WTC11 (cell line): Measurements from ENCODE around the gene ENKUR. TPM values are rescaled to one million over a fixed set of nuclear protein-coding genes. Genes with fewer than 3 reads are reported as not detected.

Experiments
- ATAC-seq: fragments of 200-7000 bp; cut with Tn5 transposase; 2 replicates; pipeline ENCODE4 v1.10.0; 2021; ENCODE audit warnings: mild to moderate bottlenecking, moderate library complexity
- CTCF ChIA-PET: fragments of 300-600 bp; sonication (Branson Sonifier 250); formaldehyde crosslinking; loops from one replicate; lab custom pipeline; 2021; ENCODE audit warnings: antibody characterized with exemption; lab: Charles Lee
- POLR2A ChIA-PET: fragments of 350-600 bp; sonication (Branson Sonifier 250); formaldehyde crosslinking; loops from one replicate; lab custom pipeline; 2021; ENCODE audit warnings: antibody characterized with exemption; lab: Charles Lee
- DNase-seq: peaks from one replicate; pipeline ENCODE4 v3.0.0; 2021; ENCODE audit warnings: low spot score
- H3K27ac Mint-ChIP-seq: 2 replicates; pipeline ENCODE4 v1.8.0; 2021; ENCODE audit warnings: mixed read lengths
- H3K27me3 Mint-ChIP-seq: 2 replicates; pipeline ENCODE4 v1.8.0; 2021; ENCODE audit warnings: low read depth, mild to moderate bottlenecking, moderate library complexity, mixed read lengths
- H3K36me3 Mint-ChIP-seq: 2 replicates; pipeline ENCODE4 v1.8.0; 2021; ENCODE audit warnings: mixed read lengths
- H3K4me1 Mint-ChIP-seq: 2 replicates; pipeline ENCODE4 v1.8.0; 2022; ENCODE audit warnings: mixed read lengths
- H3K4me3 Mint-ChIP-seq: 2 replicates; pipeline ENCODE4 v1.8.0; 2021; ENCODE audit warnings: mild to moderate bottlenecking, moderate library complexity, mixed read lengths
- H3K9me3 Mint-ChIP-seq: 2 replicates; pipeline ENCODE4 v1.8.0; 2021; ENCODE audit warnings: mixed read lengths
- FOXJ3 ChIP-seq: sonication (generic); formaldehyde crosslinking; IDR thresholded peaks from 2 replicates; pipeline ENCODE4 v1.9.0; 2021; ENCODE audit warnings: missing genetic modification reagents, mild to moderate bottlenecking, borderline replicate concordance
- FOXP1 ChIP-seq: sonication (generic); formaldehyde crosslinking; IDR thresholded peaks from 2 replicates; pipeline ENCODE4 v1.8.0; 2022; ENCODE audit warnings: missing genetic modification reagents, mild to moderate bottlenecking, moderate library complexity, borderline replicate concordance
- HMGA2 ChIP-seq: fragments of 250-450 bp; sonication (Bioruptor Pico); IDR thresholded peaks from 2 replicates; pipeline ENCODE4 v1.4.0; 2021; ENCODE audit warnings: mild to moderate bottlenecking, moderate library complexity
- MXD4 ChIP-seq: fragments of 250-450 bp; sonication (Bioruptor Pico); IDR thresholded peaks from 2 replicates; pipeline ENCODE4 v1.8.0; 2021; ENCODE audit warnings: mild to moderate bottlenecking, moderate library complexity, borderline replicate concordance
- MYBL2 ChIP-seq: sonication (generic); formaldehyde crosslinking; IDR thresholded peaks from 2 replicates; pipeline ENCODE4 v1.8.1; 2023; ENCODE audit warnings: mild to moderate bottlenecking, moderate library complexity, missing genetic modification reagents
- NFYB ChIP-seq: sonication (generic); formaldehyde crosslinking; conservative IDR thresholded peaks from 2 replicates; pipeline ENCODE4 v1.8.0; 2022; ENCODE audit warnings: low read depth, missing genetic modification reagents
- NR2C2 ChIP-seq: sonication (generic); formaldehyde crosslinking; IDR thresholded peaks from 2 replicates; pipeline ENCODE4 v1.8.0; 2022; ENCODE audit warnings: mild to moderate bottlenecking, missing genetic modification reagents
- TEAD1 ChIP-seq: sonication (generic); formaldehyde crosslinking; IDR thresholded peaks from 2 replicates; pipeline ENCODE4 v1.8.0; 2022; ENCODE audit warnings: mild to moderate bottlenecking, missing genetic modification reagents
- ZBTB21 ChIP-seq: sonication (generic); formaldehyde crosslinking; IDR thresholded peaks from 2 replicates; pipeline ENCODE4 v1.8.1; 2023; ENCODE audit warnings: mild to moderate bottlenecking, missing genetic modification reagents, borderline replicate concordance
- ZNF138 ChIP-seq: sonication (generic); formaldehyde crosslinking; conservative IDR thresholded peaks from 2 replicates; pipeline ENCODE4 v1.8.1; 2022; ENCODE audit warnings: mild to moderate bottlenecking, moderate library complexity, missing genetic modification reagents
- ZNF219 ChIP-seq: sonication (generic); formaldehyde crosslinking; IDR thresholded peaks from 2 replicates; pipeline ENCODE4 v1.8.0; 2023; ENCODE audit warnings: missing genetic modification reagents, mild to moderate bottlenecking, borderline replicate concordance
- ZNF232 ChIP-seq: sonication (generic); formaldehyde crosslinking; IDR thresholded peaks from 2 replicates; pipeline ENCODE4 v1.8.0; 2022; ENCODE audit warnings: mild to moderate bottlenecking, missing genetic modification reagents
- ZNF317 ChIP-seq: sonication (generic); formaldehyde crosslinking; IDR thresholded peaks from 2 replicates; pipeline ENCODE4 v1.8.1; 2023; ENCODE audit warnings: low read depth, mild to moderate bottlenecking, moderate library complexity, missing genetic modification reagents, borderline replicate concordance
- ZNF671 ChIP-seq: fragments of 250-450 bp; sonication (Bioruptor Pico); IDR thresholded peaks from 2 replicates; pipeline ENCODE4 v1.8.0; 2021; ENCODE audit warnings: mild to moderate bottlenecking
- total RNA-seq: library from RNA; stranded (reverse); gene quantifications from 3 replicates; pipeline ENCODE4 v1.2.3, GENCODE V29; 2021
- TF ChIP-seq, protein P1 (sequence below): sonication (generic); formaldehyde crosslinking; IDR thresholded peaks from 2 replicates; pipeline ENCODE4 v1.8.1; 2023; ENCODE audit warnings: mild to moderate bottlenecking, missing genetic modification reagents, moderate library complexity
- TF ChIP-seq, protein P2 (sequence below): fragments of 250-450 bp; sonication (Bioruptor Pico); IDR thresholded peaks from 2 replicates; pipeline ENCODE4 v1.9.0; 2021; ENCODE audit warnings: moderate library complexity, mild to moderate bottlenecking, inconsistent platforms, borderline replicate concordance
- TF ChIP-seq, protein P3 (sequence below): sonication (generic); formaldehyde crosslinking; conservative IDR thresholded peaks from 2 replicates; pipeline ENCODE4 v1.8.1; 2022; ENCODE audit warnings: mild to moderate bottlenecking, missing genetic modification reagents
- TF ChIP-seq, protein P4 (sequence below): sonication (generic); formaldehyde crosslinking; IDR thresholded peaks from 2 replicates; pipeline ENCODE4 v1.8.0; 2022; ENCODE audit warnings: mild to moderate bottlenecking, missing genetic modification reagents
- TF ChIP-seq, protein P5 (sequence below): sonication (generic); formaldehyde crosslinking; IDR thresholded peaks from 2 replicates; pipeline ENCODE4 v1.8.0; 2022; ENCODE audit warnings: mild to moderate bottlenecking, missing genetic modification reagents
- TF ChIP-seq, protein P6 (sequence below): sonication (generic); formaldehyde crosslinking; IDR thresholded peaks from 2 replicates; pipeline ENCODE4 v1.8.1; 2023; ENCODE audit warnings: mild to moderate bottlenecking, missing genetic modification reagents
- TF ChIP-seq, protein P7 (sequence below): sonication (generic); formaldehyde crosslinking; IDR thresholded peaks from 2 replicates; pipeline ENCODE4 v1.8.1; 2023; ENCODE audit warnings: mild to moderate bottlenecking, missing genetic modification reagents, borderline replicate concordance
- TF ChIP-seq, protein P8 (sequence below): fragments of 250-450 bp; sonication (Bioruptor Pico); IDR thresholded peaks from 2 replicates; pipeline ENCODE4 v1.9.0; 2021; ENCODE audit warnings: mild to moderate bottlenecking

Gene ENKUR
- total RNA-seq, 1 experiment from 2014 or later = not detected

DNA sequence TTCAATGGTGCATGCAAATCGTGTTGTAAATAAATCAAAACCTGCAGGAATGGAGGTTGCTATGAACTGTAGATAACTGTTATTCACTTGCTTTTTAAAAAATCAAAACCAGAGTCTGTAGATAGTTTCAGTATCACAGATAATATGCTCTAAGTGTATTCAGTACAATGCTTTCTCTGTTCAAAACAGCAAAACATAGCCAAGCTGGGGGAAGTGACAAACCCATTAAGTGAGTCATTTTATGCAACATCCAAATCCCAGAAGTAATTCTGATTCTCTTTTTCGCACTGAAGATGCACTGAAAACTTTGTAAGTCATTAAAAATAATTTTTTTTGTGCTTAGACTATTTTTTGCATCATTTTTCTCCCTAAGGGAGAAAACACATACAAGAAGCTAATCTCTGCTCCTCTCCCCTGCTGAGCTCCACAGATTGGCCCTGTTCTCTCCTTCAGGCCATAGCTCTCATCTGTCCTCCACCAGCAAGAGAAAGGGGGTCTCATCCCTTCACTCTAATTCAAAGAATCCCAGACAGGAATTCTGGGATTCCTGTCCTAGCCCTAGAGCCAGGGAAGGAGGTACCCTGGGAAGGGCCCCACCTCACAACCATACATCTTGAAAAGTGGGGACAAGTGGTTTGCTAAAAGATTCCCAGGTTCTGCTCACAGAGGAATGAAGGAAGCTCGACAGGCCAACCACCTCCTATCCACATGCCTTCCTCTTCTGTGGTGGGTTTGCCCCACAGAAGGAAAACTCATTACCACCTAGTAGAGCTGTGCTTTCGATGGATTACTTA is 68.5 kb downstream of the ENKUR start:
- POLR2A ChIA-PET = interaction anchor here (0.6 kb wide), 1 partner anchor 75 kb away, joined by 3 read pairs; no protein-coding TSS in a partner anchor
- no peak for TF ChIP-seq MYBL2 (CRISPR knock-in tag)
- TF ChIP-seq, protein P1, sequence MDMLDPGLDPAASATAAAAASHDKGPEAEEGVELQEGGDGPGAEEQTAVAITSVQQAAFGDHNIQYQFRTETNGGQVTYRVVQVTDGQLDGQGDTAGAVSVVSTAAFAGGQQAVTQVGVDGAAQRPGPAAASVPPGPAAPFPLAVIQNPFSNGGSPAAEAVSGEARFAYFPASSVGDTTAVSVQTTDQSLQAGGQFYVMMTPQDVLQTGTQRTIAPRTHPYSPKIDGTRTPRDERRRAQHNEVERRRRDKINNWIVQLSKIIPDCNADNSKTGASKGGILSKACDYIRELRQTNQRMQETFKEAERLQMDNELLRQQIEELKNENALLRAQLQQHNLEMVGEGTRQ (CRISPR knock-in tag) = no peak
- TF ChIP-seq, protein P2, sequence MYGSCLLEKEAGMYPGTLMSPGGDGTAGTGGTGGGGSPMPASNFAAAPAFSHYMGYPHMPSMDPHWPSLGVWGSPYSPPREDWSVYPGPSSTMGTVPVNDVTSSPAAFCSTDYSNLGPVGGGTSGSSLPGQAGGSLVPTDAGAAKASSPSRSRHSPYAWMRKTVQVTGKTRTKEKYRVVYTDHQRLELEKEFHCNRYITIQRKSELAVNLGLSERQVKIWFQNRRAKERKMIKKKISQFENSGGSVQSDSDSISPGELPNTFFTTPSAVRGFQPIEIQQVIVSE (CRISPR knock-in tag) = no peak
- no peak for TF ChIP-seq ZNF232 (CRISPR knock-in tag)
- TF ChIP-seq, protein P3, sequence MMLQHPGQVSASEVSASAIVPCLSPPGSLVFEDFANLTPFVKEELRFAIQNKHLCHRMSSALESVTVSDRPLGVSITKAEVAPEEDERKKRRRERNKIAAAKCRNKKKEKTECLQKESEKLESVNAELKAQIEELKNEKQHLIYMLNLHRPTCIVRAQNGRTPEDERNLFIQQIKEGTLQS (CRISPR knock-in tag) = no peak
- TF ChIP-seq NR2C2 (CRISPR knock-in tag) = no peak
- Mint-ChIP-seq H3K36me3 (no peaks in the 10 kb centered on the region), H3K4me1 (peaks cover 22% of the 10 kb centered on the region), H3K27ac (no peak overlapping the region), H3K27me3 (no peaks in the 10 kb centered on the region), H3K4me3 (no peak overlapping the region), H3K9me3 (no peaks in the 10 kb centered on the region)
- no peak for ATAC-seq
- CTCF ChIA-PET = no interaction called here
- DNase-seq = no peak

DNA sequence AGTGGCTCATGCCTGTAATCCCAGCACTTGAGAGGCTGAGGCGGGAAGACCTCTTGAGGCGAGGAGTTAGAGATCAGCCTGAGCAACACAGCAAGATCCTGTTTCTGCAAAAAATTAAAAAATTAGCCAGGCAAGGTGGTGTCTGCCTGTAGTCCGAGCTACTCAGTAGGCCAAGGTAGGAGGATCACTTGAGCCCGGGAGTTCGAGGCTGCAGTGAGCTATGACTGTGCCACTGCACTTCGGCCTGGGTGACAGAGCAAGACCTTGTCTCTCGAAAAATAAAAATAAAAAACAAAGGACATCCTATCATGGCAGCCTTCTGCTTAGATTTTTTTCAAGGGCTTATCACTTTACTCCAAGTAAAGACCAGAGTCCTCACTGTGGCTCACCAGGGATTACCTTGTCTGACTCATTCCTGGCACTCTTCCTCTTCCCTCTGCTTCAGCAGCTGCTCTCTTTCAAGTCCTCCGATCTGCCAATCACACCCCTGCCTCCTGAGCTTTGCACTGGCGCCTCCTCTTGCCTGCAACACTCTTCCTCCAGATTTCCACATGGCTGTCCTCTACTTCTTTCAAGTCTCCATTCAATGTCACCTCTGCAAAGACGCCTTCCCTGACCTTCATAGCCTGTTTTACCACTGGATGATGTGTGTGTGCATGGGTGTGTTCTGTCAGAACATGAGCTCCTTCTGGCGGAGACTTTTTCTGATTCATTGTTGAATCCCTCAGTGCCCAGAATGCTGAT is 71.3 kb downstream of the ENKUR start:
- Mint-ChIP-seq H3K9me3 (no peaks in the 10 kb centered on the region), H3K4me1 (peaks cover 4% of the 10 kb centered on the region), H3K27me3 (no peaks in the 10 kb centered on the region), H3K27ac (no peak overlapping the region), H3K36me3 (no peaks in the 10 kb centered on the region), H3K4me3 (no peak overlapping the region)
- ChIA-PET POLR2A (no interaction called here), CTCF (interaction anchor here (0.6 kb wide), 1 partner anchor 327 kb away, joined by 3 read pairs; no protein-coding TSS in a partner anchor)
- DNase-seq (no peak), ATAC-seq (peak; percentile 39)
- TF ChIP-seq FOXP1 (CRISPR knock-in tag) (no peak), FOXJ3 (CRISPR knock-in tag) (no peak), MXD4 (CRISPR knock-in tag) (no peak), ZNF138 (CRISPR knock-in tag) (no peak), ZNF219 (CRISPR knock-in tag) (no peak), ZBTB21 (CRISPR knock-in tag) (no peak), HMGA2 (CRISPR knock-in tag) (no peak), TEAD1 (no peak), ZNF671 (no peak), NFYB (CRISPR knock-in tag) (no peak), ZNF317 (CRISPR knock-in tag) (no peak)
- TF ChIP-seq, protein P4, sequence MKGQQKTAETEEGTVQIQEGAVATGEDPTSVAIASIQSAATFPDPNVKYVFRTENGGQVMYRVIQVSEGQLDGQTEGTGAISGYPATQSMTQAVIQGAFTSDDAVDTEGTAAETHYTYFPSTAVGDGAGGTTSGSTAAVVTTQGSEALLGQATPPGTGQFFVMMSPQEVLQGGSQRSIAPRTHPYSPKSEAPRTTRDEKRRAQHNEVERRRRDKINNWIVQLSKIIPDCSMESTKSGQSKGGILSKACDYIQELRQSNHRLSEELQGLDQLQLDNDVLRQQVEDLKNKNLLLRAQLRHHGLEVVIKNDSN (CRISPR knock-in tag) = no peak
- TF ChIP-seq, protein P5, sequence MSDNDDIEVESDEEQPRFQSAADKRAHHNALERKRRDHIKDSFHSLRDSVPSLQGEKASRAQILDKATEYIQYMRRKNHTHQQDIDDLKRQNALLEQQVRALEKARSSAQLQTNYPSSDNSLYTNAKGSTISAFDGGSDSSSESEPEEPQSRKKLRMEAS (CRISPR knock-in tag) = no peak
- TF ChIP-seq, protein P6, sequence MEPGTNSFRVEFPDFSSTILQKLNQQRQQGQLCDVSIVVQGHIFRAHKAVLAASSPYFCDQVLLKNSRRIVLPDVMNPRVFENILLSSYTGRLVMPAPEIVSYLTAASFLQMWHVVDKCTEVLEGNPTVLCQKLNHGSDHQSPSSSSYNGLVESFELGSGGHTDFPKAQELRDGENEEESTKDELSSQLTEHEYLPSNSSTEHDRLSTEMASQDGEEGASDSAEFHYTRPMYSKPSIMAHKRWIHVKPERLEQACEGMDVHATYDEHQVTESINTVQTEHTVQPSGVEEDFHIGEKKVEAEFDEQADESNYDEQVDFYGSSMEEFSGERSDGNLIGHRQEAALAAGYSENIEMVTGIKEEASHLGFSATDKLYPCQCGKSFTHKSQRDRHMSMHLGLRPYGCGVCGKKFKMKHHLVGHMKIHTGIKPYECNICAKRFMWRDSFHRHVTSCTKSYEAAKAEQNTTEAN (CRISPR knock-in tag) = no peak
- TF ChIP-seq, protein P7, sequence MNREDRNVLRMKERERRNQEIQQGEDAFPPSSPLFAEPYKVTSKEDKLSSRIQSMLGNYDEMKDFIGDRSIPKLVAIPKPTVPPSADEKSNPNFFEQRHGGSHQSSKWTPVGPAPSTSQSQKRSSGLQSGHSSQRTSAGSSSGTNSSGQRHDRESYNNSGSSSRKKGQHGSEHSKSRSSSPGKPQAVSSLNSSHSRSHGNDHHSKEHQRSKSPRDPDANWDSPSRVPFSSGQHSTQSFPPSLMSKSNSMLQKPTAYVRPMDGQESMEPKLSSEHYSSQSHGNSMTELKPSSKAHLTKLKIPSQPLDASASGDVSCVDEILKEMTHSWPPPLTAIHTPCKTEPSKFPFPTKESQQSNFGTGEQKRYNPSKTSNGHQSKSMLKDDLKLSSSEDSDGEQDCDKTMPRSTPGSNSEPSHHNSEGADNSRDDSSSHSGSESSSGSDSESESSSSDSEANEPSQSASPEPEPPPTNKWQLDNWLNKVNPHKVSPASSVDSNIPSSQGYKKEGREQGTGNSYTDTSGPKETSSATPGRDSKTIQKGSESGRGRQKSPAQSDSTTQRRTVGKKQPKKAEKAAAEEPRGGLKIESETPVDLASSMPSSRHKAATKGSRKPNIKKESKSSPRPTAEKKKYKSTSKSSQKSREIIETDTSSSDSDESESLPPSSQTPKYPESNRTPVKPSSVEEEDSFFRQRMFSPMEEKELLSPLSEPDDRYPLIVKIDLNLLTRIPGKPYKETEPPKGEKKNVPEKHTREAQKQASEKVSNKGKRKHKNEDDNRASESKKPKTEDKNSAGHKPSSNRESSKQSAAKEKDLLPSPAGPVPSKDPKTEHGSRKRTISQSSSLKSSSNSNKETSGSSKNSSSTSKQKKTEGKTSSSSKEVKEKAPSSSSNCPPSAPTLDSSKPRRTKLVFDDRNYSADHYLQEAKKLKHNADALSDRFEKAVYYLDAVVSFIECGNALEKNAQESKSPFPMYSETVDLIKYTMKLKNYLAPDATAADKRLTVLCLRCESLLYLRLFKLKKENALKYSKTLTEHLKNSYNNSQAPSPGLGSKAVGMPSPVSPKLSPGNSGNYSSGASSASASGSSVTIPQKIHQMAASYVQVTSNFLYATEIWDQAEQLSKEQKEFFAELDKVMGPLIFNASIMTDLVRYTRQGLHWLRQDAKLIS (CRISPR knock-in tag) = no peak
- TF ChIP-seq, protein P8, sequence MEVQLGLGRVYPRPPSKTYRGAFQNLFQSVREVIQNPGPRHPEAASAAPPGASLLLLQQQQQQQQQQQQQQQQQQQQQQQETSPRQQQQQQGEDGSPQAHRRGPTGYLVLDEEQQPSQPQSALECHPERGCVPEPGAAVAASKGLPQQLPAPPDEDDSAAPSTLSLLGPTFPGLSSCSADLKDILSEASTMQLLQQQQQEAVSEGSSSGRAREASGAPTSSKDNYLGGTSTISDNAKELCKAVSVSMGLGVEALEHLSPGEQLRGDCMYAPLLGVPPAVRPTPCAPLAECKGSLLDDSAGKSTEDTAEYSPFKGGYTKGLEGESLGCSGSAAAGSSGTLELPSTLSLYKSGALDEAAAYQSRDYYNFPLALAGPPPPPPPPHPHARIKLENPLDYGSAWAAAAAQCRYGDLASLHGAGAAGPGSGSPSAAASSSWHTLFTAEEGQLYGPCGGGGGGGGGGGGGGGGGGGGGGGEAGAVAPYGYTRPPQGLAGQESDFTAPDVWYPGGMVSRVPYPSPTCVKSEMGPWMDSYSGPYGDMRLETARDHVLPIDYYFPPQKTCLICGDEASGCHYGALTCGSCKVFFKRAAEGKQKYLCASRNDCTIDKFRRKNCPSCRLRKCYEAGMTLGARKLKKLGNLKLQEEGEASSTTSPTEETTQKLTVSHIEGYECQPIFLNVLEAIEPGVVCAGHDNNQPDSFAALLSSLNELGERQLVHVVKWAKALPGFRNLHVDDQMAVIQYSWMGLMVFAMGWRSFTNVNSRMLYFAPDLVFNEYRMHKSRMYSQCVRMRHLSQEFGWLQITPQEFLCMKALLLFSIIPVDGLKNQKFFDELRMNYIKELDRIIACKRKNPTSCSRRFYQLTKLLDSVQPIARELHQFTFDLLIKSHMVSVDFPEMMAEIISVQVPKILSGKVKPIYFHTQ = no peak
